Mucosa of descending colon (tissue), 3 donors: ENCODE data around the gene SNX19. TPM values are rescaled to one million over a fixed set of nuclear protein-coding genes. Genes with fewer than 3 reads are reported as not detected.
A peak's percentile ranks its signal among the peaks of the same experiment; 100 is the strongest.

Experiments used
- ATAC-seq: fragments of 200-7000 bp; cut with Tn5 transposase; one replicate; pipeline ENCODE4 v1.9.1; 2020; ENCODE audit warnings: mild to moderate bottlenecking, moderate library complexity
- DNase-seq, 3 donors: peaks; one replicate each; pipeline ENCODE4 v3.0.0-alpha.2; 2020
- H3K36me3 ChIP-seq: fragments of 200-600 bp; one replicate; pipeline ENCODE4 v1.8.0; 2021; ENCODE audit warnings: low read depth, mild to moderate bottlenecking
- H3K4me1 ChIP-seq: fragments of 200-600 bp; one replicate; pipeline ENCODE4 v1.8.0; 2021; ENCODE audit warnings: low read depth, mild to moderate bottlenecking
- H3K4me3 ChIP-seq: fragments of 200-600 bp; one replicate; pipeline ENCODE4 v1.8.0; 2021; ENCODE audit warnings: mild to moderate bottlenecking
- H3K9me3 ChIP-seq: fragments of 200-600 bp; one replicate; pipeline ENCODE4 v1.8.0; 2021; ENCODE audit warnings: mild to moderate bottlenecking
- CTCF ChIP-seq: fragments of 200-600 bp; IDR thresholded peaks from one replicate; pipeline ENCODE4 v1.8.0; 2022; ENCODE audit warnings: antibody characterized with exemption, mild to moderate bottlenecking
- intact Hi-C, 2 donors: fragments of 100-400 bp; cut with DNase I in 1 of 2; cut with micrococcal nuclease in 1 of 2; formaldehyde crosslinking; loops; one replicate each; pipeline versions ENCODE4 v1.11.0 to v1.11.1; 2022; cut with DNase I, micrococcal nuclease
- total RNA-seq, 3 donors: library from RNA; stranded (reverse); fragmentation: NEBNext Ultra II Directional in 2 of 3; extraction: Animal tissue kit (Norgen Biotek cat#: 25700) in 2 of 3; gene quantifications; one replicate each; pipeline versions ENCODE4 v1.2.1 to v1.2.4, GENCODE V29; 2021 to 2023
- donor health status: DM: no; HTN: no; CAD: no; lungs with moderate emphysema.
- donor health status: DM: no; HTN: no; CAD: no.
- donor health status: DM: no; HTN: yes; CAD: no.

Gene SNX19
- total RNA-seq, 3 donors from 2014 or later: 53.1 to 87.5 (median 76.7) TPM

- H3K4me1 ChIP-seq: no peaks in the 10 kb centered on the region
- no peaks in the 10 kb centered on the region for H3K9me3 ChIP-seq
- H3K4me3 ChIP-seq: no peak overlapping the region
- TF ChIP-seq CTCF: no peak
- ATAC-seq (no peak), DNase-seq (no peak)
- H3K36me3 ChIP-seq: peaks cover 7% of the 10 kb centered on the region
- intact Hi-C loops: no loop called here
These were observed 6.6 kb downstream of the SNX19 start for GRCh38 chr11:130909650-130910049.

GRCh38 chr11:130908770-130909625 is 7.3 kb downstream of the SNX19 start:
- Histone ChIP-seq H3K9me3 (no peaks in the 10 kb centered on the region), H3K4me1 (no peaks in the 10 kb centered on the region), H3K36me3 (peaks cover 7% of the 10 kb centered on the region), H3K4me3 (no peak overlapping the region)
- DNase-seq: no peak
- intact Hi-C loops: no loop called here
- TF ChIP-seq CTCF: no peak
- ATAC-seq: peak; percentile 42

GRCh38 chr11:130908061-130908460 is 8.2 kb downstream of the SNX19 start:
- Histone ChIP-seq H3K4me1 (no peaks in the 10 kb centered on the region), H3K9me3 (no peaks in the 10 kb centered on the region), H3K36me3 (peaks cover 8% of the 10 kb centered on the region), H3K4me3 (no peak overlapping the region)
- intact Hi-C loops: no loop called here
- ATAC-seq: no peak
- no peak for DNase-seq
- TF ChIP-seq CTCF: no peak

- no peak for DNase-seq
- no peak for ATAC-seq
- H3K4me3 ChIP-seq: no peak overlapping the region
- intact Hi-C loops: no loop called here
- TF ChIP-seq CTCF: no peak
- no peaks in the 10 kb centered on the region for H3K4me1 ChIP-seq
- peaks cover 11% of the 10 kb centered on the region for H3K36me3 ChIP-seq
- no peaks in the 10 kb centered on the region for H3K9me3 ChIP-seq
These were observed 9.1 kb downstream of the SNX19 start for GRCh38 chr11:130907229-130907628.

- H3K36me3 ChIP-seq: peaks cover 11% of the 10 kb centered on the region
- no peak for TF ChIP-seq CTCF
- intact Hi-C loops: no loop called here
These were observed 9.7 kb downstream of the SNX19 start for GRCh38 chr11:130906616-130907015.

More at GRCh38 chr11:130906616-130907015, 9.7 kb downstream of the SNX19 start:
- ATAC-seq (no peak), DNase-seq (no peak)
- Histone ChIP-seq H3K4me1 (no peaks in the 10 kb centered on the region), H3K4me3 (no peak overlapping the region), H3K9me3 (no peaks in the 10 kb centered on the region)
